Posterior vena cava (tissue), 2 donors: ENCODE data around the gene WWOX. TPM values are rescaled to one million over a fixed set of nuclear protein-coding genes. Genes with fewer than 3 reads are reported as not detected.

Source experiments
- DNase-seq: peaks from one replicate; pipeline ENCODE4 v3.0.0-alpha.2; 2020; ENCODE audit warnings: low spot score
- intact Hi-C, 2 donors: fragments of 100-400 bp; cut with DNase I; formaldehyde crosslinking; loops; one replicate each; pipeline versions ENCODE4 v1.14.1 to v1.14.2; 2022 to 2023
- total RNA-seq, 2 donors: library from RNA; stranded (reverse); fragmentation: NEBNext Ultra II Directional; extraction: Animal tissue kit (Norgen Biotek cat#: 25700); gene quantifications; one replicate each; pipeline ENCODE4 v1.2.1, GENCODE V29; 2021
- donor health status: DM: yes; HTN: yes; CAD: no.
- donor health status: DM: yes; HTN: yes; CAD: no.

Gene WWOX
- total RNA-seq, 2 donors from 2014 or later = 12.5 to 16.9 TPM

DNA sequence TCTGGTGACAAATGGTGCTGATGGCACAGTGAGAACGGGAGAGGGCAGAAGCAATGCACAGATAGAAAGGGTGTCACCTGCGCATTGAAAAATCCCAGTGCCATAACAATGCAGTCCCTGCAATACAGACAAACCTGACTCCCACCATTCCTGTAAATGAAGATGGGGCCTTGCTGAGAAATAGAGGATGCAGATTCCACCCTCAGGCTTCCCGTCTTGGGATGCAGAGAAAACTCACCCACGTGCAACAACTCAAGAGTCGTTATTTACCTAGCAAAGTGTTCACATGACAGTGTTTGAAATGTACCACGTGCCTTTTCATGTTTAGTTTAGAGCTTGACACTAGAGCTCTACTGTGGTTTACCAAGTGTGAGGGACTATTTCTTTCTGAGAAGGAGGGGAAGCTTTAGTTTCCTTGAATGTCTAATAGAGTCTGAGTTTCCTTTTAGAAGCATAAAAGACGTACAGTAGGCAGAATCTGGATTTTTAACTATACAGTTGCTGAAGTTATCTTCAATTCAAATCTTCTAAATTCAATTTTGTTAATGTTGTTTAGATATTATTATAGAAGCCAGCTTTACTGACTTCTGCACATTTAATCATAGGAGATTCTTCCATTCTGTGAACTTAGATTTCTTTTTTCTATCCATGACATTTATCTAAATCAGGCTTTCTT, 35.6 kb downstream of the WWOX start:
- intact Hi-C loops = no loop called here
- no peak for DNase-seq

DNA sequence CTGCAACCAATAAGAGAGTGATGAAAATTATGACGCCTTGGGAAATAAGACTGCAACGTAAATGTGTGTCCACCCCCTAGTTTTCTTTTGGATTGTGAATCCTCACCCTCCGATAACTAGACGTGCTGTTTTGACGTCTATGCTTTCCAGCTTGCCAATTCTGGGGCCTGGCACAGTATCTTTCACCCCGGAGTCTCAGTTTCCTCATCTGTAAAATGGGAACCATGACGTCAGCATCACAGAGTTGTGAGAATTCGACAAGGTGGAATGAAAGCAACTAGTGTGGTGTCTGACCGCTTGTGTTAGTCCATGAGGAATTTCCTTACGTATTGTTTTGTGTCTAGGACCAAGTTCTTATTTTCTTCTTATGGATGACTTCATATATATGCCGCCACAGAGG, 37.7 kb downstream of the WWOX start:
- intact Hi-C loops = no loop called here
- DNase-seq = no peak

DNA sequence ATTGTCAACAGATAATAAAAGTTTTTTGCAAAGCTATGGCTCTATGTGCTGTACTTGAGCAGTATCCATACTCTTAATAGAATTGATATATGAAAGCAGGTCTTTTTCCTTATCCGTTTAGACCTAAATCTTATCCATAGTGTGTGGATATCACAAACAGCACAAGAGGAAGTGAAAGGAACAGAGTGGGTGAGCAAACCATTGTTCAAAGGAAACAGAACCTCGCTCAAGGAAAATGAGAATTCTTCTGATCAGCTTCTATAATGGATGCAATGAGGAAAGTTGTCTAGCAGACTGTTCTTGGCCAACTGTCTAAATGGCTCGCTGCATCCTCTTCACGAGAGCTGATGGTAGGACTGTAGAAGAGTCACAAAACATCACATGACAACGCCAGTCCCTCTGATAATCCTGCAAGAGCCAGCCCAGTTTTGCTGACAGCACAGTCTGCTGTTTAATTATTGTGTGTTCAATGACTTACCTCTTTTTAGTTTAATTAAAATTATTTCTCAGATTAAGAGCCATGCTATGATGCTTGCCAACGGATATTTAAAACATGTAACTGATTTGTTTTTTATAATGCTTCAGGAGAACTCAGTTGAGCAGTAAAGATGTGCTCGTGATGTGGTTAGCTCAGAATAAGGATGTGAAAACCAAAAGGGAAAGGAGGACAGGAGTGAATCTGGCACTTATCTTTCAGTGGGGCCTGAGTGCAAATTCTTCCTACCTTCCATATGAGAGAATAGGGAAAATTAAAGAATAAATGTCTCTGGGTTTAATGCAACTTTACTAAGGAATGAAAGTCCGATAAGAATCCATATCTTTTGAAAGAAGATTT, 38.5 kb downstream of the WWOX start:
- intact Hi-C loops = no loop called here
- no peak for DNase-seq

DNA sequence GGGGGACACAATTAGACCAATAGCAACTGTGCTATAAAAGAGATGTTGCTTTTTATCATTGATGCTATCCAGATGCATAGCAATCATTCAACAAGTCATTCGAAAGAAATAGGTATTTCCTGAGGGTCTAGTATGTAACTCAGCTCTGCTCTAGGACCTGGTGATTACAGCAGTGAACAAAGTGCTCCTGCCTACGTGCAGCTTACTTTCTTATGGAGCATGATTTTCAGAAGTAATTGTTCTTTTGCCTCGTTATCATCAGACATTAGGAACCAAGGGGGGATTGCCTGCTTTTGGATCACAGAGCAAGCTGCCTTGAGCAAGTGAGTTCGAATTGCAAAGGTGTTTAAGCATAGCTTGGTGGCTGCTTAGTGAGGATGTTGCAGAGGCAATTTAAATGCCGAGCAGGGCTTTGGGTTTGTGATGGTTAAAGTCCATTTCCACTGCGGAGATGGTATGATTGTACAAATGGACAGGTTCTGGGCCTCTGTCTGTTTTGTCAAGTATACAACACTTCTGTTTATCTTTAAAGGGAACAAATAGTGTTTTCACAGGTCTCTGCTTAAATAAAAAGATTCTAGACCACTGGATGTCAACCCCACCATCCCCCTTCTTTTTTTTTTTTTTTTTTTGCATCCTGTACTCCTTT, 41.5 kb downstream of the WWOX start:
- intact Hi-C loops = no loop called here
- DNase-seq = no peak

DNA sequence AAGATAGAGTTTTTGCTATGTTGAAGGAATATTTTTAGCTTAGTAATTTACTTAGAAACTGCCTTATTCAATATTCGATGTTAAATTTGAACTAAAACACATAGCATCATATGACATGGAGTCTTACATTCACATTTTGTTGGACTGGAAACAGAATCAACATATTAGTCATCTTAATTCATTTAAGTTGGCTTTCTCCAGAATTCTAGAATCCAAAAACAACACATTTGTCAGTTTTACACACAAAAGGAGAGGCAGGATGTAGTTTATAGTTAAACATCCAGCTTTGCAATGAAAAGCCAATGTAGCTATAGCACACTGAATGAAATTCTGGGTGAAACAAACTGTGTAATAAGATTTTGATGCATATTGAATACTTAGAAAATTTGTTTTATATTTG, 43.3 kb downstream of the WWOX start:
- intact Hi-C loops = no loop called here
- DNase-seq = no peak

DNA sequence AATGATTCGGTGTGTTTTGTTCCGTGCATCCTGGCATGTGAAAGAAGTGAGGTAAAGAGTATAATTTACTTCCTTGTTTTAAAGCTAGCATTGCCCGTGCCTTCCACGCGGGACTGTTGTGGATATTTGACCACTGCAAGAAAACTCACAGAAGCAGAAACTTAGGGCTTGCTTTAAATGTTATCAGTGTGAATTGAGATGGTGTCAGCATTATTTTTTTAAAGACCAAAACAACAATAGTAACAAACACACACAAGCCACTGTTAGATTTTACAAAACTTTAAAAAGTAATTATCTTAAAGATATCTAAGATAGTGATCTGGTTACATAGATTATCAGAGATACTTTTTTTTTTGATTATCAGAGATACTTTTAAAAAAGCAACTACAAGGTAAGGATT, 47.4 kb downstream of the WWOX start:
- intact Hi-C loops = no loop called here
- no peak for DNase-seq

DNA sequence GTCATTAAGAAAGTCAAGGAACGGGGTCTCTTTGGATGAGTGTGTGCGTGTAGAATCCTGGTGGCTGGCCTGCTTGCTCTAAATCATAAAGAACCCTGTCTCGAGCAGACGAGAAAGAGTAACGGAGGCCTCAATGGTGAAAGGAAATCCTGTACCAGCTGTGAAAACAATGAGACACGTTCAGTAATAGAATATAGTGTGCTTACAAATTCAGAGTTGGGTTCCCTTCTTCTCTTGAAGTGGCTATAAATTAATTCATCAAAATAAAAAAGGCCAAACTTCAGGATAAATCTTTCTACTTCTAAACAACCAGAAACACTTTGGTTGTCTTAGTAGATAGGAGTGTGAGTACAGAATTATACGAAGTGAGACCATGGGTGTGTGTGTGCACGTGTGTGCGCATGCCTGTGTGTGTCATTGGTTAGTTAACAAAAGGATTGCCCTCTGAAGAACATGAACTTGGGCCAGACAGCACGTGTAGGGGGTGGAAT, 48.5 kb downstream of the WWOX start:
- intact Hi-C loops = no loop called here
- DNase-seq = no peak

DNA sequence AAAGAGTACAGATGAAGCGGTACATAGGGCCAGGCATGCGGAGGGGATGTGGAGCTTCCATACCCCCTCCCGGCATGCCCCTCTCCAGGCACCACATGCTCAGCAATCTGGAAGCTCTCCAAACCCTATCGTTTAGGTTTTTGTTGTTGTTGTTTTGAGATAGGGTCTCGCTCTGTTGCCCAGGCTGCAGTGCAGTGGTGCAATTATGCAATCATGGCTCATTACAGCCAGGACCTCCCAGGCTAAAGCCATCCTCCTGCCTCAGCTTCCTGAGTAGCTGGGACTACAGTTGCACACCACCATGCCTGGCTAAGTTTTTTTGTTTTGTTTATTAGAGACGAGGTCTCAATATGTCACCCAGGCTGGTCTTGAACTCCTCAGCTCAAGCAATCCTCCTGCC, 50.8 kb downstream of the WWOX start:
- no peak for DNase-seq
- intact Hi-C loops = loop anchor here in 1 of 2 donors (10.0 kb wide), 1 partner anchor 1545 kb away; no protein-coding TSS in a partner anchor

DNA sequence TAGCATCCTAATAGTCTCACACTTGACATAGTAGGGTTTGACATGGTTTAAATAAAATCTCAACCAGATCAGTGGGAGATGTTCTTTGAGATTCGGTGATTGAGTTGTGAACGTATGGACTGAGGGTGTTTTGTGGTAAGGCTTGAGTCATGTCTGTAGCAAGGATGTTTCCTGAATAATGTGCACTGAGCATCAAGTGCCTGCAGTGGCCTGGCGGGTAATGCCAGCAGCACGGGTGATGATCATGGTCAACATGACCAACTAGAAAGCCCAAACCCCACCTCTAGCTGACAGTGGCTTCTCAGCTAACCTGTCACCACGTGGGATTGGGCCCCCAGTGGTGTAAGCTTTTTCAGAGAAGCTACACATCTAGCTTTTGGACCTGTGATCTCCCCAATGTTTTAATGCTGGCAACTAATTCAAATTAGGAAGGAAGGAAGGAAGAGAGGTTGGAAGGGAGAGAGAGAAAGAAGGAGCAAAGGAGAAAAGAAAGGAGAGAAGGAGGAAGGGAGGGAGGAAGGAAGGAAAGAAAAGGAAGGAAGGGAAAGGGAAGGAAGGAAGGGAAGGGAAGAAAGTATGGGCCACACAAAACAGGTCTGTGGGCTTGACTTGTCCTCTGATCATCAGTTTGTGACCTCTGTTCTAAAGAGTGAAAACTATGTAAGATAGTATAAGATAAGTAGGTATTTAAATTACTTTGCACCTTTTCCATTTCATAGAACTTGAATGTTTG, 55.4 kb downstream of the WWOX start:
- no peak for DNase-seq
- intact Hi-C loops = loop anchor here in 1 of 2 donors (10.0 kb wide), 1 partner anchor 1550 kb away; no protein-coding TSS in a partner anchor

DNA sequence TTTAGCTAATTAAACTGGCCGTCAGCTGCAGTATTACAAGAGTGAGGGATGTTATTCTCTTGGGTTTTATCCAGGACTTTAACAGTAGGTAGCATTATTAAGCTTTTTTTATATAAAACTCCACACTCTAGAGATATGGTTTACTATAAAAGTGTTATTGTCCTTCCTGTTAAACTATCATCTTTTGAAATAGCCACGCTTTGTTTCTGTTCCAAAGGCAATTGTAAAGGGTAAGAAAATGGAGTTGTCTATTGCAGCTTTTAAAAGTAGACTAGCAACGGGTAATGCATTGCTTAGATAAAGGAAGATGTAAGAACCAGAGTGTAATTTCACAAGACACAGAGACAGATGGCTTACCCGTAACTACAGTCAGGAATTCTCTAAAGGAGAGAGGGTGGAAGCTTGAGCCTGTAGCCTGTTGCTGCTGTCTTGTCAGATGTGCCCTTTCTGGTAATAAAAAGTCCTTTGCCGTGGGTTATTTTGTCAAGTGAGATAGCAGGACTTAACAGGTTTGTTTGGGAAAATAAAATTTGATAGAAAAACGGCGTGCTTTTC, 56.4 kb downstream of the WWOX start:
- no peak for DNase-seq
- intact Hi-C loops = loop anchor here in 1 of 2 donors (10.0 kb wide), 1 partner anchor 1551 kb away; no protein-coding TSS in a partner anchor

DNA sequence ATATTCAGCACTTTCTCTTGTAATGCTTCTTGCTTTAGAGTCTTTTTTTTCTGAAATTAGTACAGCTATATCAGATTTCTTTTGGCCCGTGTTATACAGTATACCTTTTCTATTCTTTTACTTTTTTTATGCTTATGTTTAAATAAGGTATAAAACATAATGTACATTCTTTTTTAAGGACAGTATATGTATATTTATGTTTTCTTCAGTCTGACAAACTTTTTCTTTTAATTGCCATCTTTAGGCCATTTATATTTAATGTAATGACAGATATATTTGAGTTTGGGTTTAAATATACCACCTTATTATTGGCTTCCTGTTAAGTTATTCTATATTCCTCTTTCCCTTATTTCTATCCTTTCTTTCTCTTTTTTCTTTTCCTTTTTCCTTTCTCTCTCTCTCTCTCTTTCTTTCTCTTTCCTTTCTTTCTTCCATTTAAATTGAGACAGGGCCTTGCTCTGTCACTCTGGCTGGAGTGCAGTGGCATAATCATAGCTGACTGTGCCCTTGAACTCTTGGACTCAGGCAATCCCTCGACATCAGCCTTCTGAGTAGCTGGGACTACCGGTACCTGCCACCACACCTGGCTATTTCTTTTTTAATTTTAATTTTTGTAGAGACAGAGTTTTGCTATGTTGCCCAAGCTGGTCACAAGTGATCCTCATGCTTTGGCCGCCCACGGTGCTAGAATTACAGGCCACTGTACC, 61.7 kb downstream of the WWOX start:
- intact Hi-C loops = no loop called here
- no peak for DNase-seq

DNA sequence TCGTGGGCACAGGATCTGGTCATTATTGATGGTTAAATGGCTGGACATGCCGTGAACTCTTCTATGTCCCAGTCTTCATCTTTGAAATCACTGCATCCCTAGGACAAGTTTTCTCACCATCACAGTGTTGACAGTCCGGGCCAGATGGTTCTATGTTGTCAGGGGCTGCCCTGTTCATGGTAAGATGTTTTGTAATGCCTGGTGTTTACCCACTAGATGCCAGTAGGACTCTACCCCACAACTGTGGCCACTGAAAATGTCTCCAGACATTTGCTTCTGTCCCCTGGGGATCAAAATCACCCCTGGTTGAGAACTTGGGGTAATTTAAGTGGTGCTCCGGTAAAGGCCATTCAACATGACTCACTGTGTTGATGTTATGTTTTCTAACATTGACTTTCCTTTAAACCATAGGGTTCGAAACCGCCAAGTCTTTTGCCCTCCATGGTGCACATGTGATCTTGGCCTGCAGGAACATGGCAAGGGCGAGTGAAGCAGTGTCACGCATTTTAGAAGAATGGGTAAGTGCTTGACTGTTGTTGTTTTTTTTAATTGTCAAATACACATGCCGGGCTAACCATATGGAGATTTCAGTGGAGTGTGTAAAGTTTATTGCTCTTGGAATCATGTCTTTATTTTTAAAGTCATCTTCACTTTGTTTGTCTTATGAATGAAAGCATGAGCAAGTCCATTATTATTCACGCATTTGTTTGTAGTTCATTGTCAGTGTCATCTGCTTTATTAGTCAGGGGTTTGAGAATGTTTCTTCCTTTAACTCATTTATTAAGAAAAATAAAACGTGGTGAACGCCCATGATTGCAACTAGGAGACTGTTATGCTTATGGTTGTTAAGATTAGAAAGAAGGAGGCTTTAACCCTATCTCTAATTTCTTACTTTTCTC, 64.6 kb downstream of the WWOX start:
- intact Hi-C loops = no loop called here
- no peak for DNase-seq

DNA sequence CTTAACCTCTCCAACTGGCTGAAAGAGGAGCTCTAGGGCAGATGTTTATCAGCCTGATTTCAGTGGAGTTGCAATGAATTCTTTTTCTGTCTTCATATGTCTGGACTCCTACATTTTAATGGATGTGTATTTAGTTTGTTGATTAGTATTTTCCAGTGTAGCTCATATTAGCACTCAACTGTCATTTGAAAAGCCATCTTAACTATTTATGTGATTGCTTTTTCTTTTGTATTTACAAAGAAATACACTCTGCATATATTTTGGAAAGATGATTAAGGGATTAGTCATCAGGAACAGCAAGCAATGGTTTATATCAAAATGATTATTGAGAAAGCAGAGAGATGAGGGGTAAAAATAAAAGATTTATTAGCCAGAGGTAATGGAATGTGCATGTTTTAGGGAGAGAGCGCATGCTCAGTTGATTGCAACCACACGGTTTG, 71.1 kb downstream of the WWOX start:
- intact Hi-C loops = no loop called here
- no peak for DNase-seq

DNA sequence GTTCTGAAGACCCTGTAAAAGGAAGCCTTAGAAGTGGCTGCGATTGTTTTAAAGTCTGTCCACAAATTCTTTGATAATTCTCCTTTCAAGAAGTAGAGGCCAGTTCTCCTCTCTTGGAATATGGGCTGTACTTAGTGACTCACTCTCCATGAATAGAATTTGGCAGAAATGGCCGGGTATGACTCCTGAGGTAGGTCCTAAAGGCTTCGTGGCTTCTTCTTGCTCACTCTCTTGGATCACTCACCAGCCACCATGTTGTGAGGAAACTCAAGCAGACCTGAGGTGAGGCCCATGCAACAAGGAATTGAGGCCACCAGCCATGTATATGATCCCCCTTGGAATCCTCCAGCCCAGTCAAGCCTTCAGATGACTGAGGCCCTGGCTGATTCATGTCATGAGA, 75.8 kb downstream of the WWOX start:
- intact Hi-C loops = loop anchor here in 1 of 2 donors (5.0 kb wide), 1 partner anchor 303 kb away; no protein-coding TSS in a partner anchor
- DNase-seq = no peak

DNA sequence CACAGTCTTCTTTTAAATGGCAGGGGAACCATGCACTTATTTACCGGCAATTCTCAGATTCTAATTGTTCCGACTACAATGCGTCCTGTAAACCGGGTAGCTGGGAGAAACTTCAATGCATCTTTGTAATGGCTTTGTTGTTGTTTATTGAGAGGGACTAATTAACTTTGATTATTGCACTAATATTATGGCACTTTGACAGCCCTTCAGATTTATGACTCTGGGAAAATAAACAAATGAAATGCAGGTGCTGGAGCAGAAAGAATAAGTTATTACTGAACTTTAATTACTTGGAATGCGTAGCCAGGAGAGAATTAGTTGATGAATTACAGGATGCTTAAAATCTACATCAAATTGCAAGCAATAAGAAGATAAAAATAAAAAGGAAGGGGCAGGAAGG, 77.0 kb downstream of the WWOX start:
- DNase-seq = no peak
- intact Hi-C loops = loop anchor here in 1 of 2 donors (5.0 kb wide), 1 partner anchor 304 kb away; no protein-coding TSS in a partner anchor

DNA sequence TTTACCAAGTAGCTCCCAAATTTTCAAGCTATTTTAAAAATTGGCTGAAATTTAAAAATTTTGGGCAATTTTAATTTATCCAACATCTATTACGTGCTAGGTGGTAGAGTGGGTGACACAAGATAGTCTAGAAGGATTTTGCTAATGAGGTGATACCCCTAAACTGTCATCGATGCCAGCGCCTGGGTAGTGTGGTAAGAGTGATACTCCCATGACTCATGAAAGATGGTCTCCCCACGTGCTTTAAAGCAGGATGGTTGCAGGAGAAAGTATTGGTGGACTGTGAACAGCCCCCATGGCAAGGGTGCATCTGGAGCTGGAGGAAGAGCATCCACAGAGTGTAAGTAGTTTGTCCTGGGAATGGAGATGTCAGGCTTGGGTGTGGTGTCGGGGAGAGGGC, 77.8 kb downstream of the WWOX start:
- no peak for DNase-seq
- intact Hi-C loops = loop anchor here in 1 of 2 donors (5.0 kb wide), 1 partner anchor 305 kb away; no protein-coding TSS in a partner anchor

DNA sequence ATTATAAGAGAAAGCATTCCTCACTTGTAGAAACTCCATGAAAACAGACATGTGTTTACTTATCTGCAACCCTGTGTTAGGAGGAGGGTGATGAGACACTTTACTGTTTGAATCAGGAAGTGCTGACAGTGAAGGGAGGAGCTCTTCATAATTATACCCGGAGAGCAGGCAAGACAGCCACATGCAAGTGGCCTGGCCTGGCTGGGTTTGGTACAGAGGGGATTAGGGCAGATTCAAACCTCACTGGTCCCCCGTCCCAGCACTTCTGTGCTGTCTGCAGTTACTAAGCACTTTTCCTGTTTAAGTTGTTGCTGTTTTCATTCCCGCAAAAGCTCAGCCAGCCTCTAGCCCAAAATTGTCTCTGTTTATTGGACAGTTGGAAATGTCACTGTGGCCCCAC, 78.5 kb downstream of the WWOX start:
- no peak for DNase-seq
- intact Hi-C loops = loop anchor here in 1 of 2 donors (5.0 kb wide), 1 partner anchor 306 kb away; no protein-coding TSS in a partner anchor
